Adrenal gland (tissue), 5 donors: Measurements from ENCODE around the gene ADAMTS6.
A peak's percentile ranks its signal among the peaks of the same experiment; 100 is the strongest.

Source experiments
- CTCF ChIP-seq, 6 experiments: fragments of 450-650 bp in 4 of 6; fragments of 200-600 bp in 2 of 6; sonication (generic) in 1 of 6; IDR thresholded peaks; 1 replicate in 5 of 6; 2 replicates in 1 of 6; pipeline versions ENCODE4 v1.5.1 to v1.8.0; 2016 to 2021; ENCODE audit warnings: antibody characterized with exemption in 6 of 6, mild to moderate bottlenecking in 2 of 6, moderate library complexity in 1 of 6
- POLR2A ChIP-seq, 2 donors: fragments of 450-650 bp; IDR thresholded peaks; one replicate each; pipeline ENCODE4 v1.6.1; 2017; ENCODE audit warnings: antibody characterized with exemption in 2 of 2, mild to moderate bottlenecking in 2 of 2, moderate library complexity in 1 of 2
- donor health status: DM: no; HTN: no; CAD: no.

- peak in 5 of 6 experiments; percentile 4 to 47 (median 25) for TF ChIP-seq CTCF (IDR thresholded peaks at IDR 0.05)
- TF ChIP-seq POLR2A (IDR thresholded peaks at IDR 0.05): peak; percentile 17 to 23
Measured at GRCh38 chr5:65102976-65103711, 378.6 kb downstream of the ADAMTS6 start.
